B cell (primary cell): Measurements from ENCODE around the gene TECR. TPM values are rescaled to one million over a fixed set of nuclear protein-coding genes. Genes with fewer than 3 reads are reported as not detected.

Experiments used
- ATAC-seq: fragments of 200-7000 bp; cut with Tn5 transposase; one replicate; pipeline ENCODE4 v1.10.0; 2021; ENCODE audit warnings: low read depth, mild to moderate bottlenecking, moderate number of reproducible peaks, moderate library complexity
- CTCF ChIA-PET: fragments of 350-600 bp; sonication (Branson Sonifier 250); formaldehyde crosslinking; loops from one replicate; lab custom pipeline; 2021; ENCODE audit warnings: antibody characterized with exemption, inconsistent platforms; lab: Charles Lee
- POLR2A ChIA-PET: fragments of 350-600 bp; sonication (Branson Sonifier 250); formaldehyde crosslinking; loops from one replicate; lab custom pipeline; 2021; ENCODE audit warnings: antibody characterized with exemption; lab: Charles Lee
- DNase-seq: peaks from one replicate; pipeline ENCODE4 v3.0.0; 2013
- H2AFZ ChIP-seq: 2 replicates; pipeline ENCODE4 v1.6.1; 2012; ENCODE audit warnings: mild to moderate bottlenecking, low read depth, low read length; ENCODE audit not compliant: insufficient read depth, poor library complexity, severe bottlenecking
- H3K27ac ChIP-seq, 2 donors: 1 replicate in 1 of 2; 2 replicates in 1 of 2; pipeline ENCODE4 v1.5.1; 2012 to 2013; ENCODE audit warnings: low read length in 2 of 2, mild to moderate bottlenecking in 2 of 2, moderate library complexity in 1 of 2
- H3K27me3 ChIP-seq, 4 experiments: fragments of 200-600 bp in 1 of 4; sonication (generic) in 1 of 4; replicated peaks in 1 of 4; 1 replicate in 2 of 4; 2 replicates in 2 of 4; pipeline versions ENCODE4 v1.6.1 to v1.7.0; 2013 to 2016; ENCODE audit warnings: low read length in 3 of 4, mild to moderate bottlenecking in 2 of 4, mixed read lengths in 1 of 4, moderate library complexity in 1 of 4; ENCODE audit not compliant: insufficient read depth in 4 of 4, control insufficient read depth in 3 of 4; ENCODE audit errors: control extremely low read depth in 1 of 4
- H3K36me3 ChIP-seq, 2 experiments: replicated peaks in 1 of 2; 1 replicate in 1 of 2; 2 replicates in 1 of 2; pipeline versions ENCODE4 v1.6.1 to v1.7.1; 2013; ENCODE audit warnings: low read length in 1 of 2; ENCODE audit not compliant: insufficient read depth in 2 of 2, control insufficient read depth in 1 of 2; ENCODE audit errors: control extremely low read depth in 1 of 2, extremely low read depth in 1 of 2
- H3K4me1 ChIP-seq, 2 donors: fragments of 200-600 bp in 1 of 2; sonication (generic) in 1 of 2; 1 replicate in 1 of 2; 2 replicates in 1 of 2; pipeline versions ENCODE4 v1.5.1 to v1.6.1; 2013 to 2017; ENCODE audit warnings: low read length in 2 of 2; ENCODE audit not compliant: control insufficient read depth in 2 of 2, insufficient read depth in 2 of 2
- H3K4me2 ChIP-seq: replicated peaks from 2 replicates; pipeline ENCODE3; 2012; ENCODE audit warnings: mild to moderate bottlenecking, low read depth, low read length; ENCODE audit not compliant: poor library complexity, severe bottlenecking
- H3K4me3 ChIP-seq, 5 experiments: fragments of 200-600 bp in 1 of 5; sonication (generic) in 1 of 5; 1 replicate in 3 of 5; 2 replicates in 2 of 5; pipeline versions ENCODE4 v1.5.1 to v1.7.0; 2011 to 2016; ENCODE audit warnings: low read length in 4 of 5, mild to moderate bottlenecking in 4 of 5, low read depth in 2 of 5, control low read depth in 1 of 5, moderate library complexity in 1 of 5; ENCODE audit not compliant: insufficient read depth in 1 of 5; ENCODE audit errors: control extremely low read depth in 1 of 5, extremely low read depth in 1 of 5
- H3K79me2 ChIP-seq: fragments of 200-600 bp; sonication (generic); one replicate; pipeline ENCODE4 v1.6.0; 2016; ENCODE audit warnings: low read length; ENCODE audit not compliant: control insufficient read depth, insufficient read depth
- H3K9ac ChIP-seq: fragments of 200-600 bp; sonication (generic); 2 replicates; pipeline ENCODE4 v1.6.1; 2017; ENCODE audit warnings: mild to moderate bottlenecking, low read length, moderate library complexity
- H3K9me3 ChIP-seq, 3 donors: one replicate each; pipeline versions ENCODE4 v1.6.1 to v1.7.1; 2013; ENCODE audit warnings: low read length in 2 of 3; ENCODE audit not compliant: control insufficient read depth in 2 of 3, insufficient read depth in 1 of 3; ENCODE audit errors: control extremely low read depth in 1 of 3
- H4K20me1 ChIP-seq: 2 replicates; pipeline ENCODE4 v1.6.0; 2012; ENCODE audit warnings: mild to moderate bottlenecking, low read length; ENCODE audit not compliant: insufficient read depth, control insufficient read depth, poor library complexity, severe bottlenecking
- H3K27ac Mint-ChIP-seq: one replicate; pipeline ENCODE4 v1.8.0; 2021; ENCODE audit warnings: mixed read lengths
- H3K27me3 Mint-ChIP-seq: one replicate; pipeline ENCODE4 v1.8.0; 2021; ENCODE audit warnings: mixed read lengths
- H3K4me1 Mint-ChIP-seq: one replicate; pipeline ENCODE4 v1.8.0; 2021; ENCODE audit warnings: mixed read lengths
- H3K4me3 Mint-ChIP-seq: one replicate; pipeline ENCODE4 v1.8.0; 2021; ENCODE audit warnings: mixed read lengths
- H3K9me3 Mint-ChIP-seq: one replicate; pipeline ENCODE4 v1.8.0; 2022; ENCODE audit warnings: mixed read lengths; ENCODE audit not compliant: insufficient read depth
- CTCF ChIP-seq: fragments of 200-600 bp; IDR thresholded peaks from one replicate; pipeline ENCODE4 v1.8.0; 2022; ENCODE audit warnings: antibody characterized with exemption, mild to moderate bottlenecking
- EZH2 ChIP-seq: IDR thresholded peaks from 2 replicates; pipeline ENCODE4 v1.6.1; 2012; ENCODE audit warnings: borderline replicate concordance, low read depth, mild to moderate bottlenecking, moderate library complexity, low read length; ENCODE audit not compliant: insufficient read depth, poor library complexity, severe bottlenecking
- WGBS: methylation state at CpG from one replicate; pipeline ENCODE4 v1.1.5; 2013; ENCODE audit warnings: missing lambda C conversion rate; ENCODE audit not compliant: insufficient coverage; 5-methylcytosine and 5-hydroxymethylcytosine counted together
- intact Hi-C: fragments of 100-400 bp; cut with micrococcal nuclease; formaldehyde crosslinking; loops from one replicate; pipeline ENCODE4 v1.10.0; 2022
- polyA plus RNA-seq: library from polyadenylated mRNA; depleted of rRNA; stranded (reverse); fragments of >200 nt; gene quantifications from 2 replicates; pipeline ENCODE4 v1.2.3, GENCODE V29; 2012
- total RNA-seq, 2 donors: library from RNA; stranded (reverse); fragments of 120-200 nt in 1 of 2; gene quantifications; 1 replicate in 1 of 2; 2 replicates in 1 of 2; pipeline versions ENCODE4 v1.2.3 to v1.2.4, GENCODE V29; 2013 to 2022

TECR gene
- total and polyA plus RNA-seq, 2 donors (not counting 1 experiment from before 2014, with no cell fraction given) = 68.9 to 129 TPM

DNA sequence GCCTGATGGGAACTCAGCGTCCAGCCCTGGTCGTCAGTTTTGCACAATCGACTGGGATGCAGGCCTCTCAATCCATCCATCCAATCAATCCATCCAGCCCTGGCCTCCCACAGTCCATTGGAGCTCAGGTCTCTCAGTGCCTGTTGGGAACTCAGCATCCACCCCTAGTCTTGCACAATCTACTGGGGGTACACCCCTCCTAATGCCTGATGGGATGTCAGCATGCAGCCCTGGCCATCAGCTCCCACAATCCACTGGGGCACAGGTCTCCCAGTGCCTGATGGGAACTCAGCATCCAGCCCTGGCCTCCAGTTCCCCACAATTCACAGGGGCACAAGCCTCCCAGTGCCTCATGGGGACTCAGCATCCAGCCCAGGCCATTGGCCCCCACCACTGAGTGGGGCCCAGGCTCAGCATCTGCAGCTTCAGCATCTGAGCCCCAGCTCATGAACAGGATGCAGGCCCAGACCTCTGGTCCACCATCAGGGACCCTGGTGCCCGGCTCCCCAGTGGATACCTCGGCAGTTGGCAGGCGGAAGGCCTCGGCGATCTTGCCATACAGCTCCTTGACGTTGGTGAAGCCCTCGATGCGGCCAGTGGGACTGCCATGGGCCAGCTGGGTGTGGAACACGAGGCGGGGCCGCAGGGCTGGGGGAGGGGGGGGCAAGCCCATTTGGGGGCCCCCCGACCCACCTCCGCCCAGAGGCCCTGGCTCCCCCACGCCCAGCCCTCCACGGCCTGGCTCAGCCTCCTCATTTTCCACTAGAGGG, 47.0 kb upstream of the TECR start:
- POLR2A ChIA-PET = no interaction called here
- Histone ChIP-seq H3K4me1 (peaks cover 6 to 9% of the 10 kb centered on the region in 2 donors), H3K4me2 (no peak overlapping the region), H3K9ac (no peak overlapping the region), H3K4me3 (no peak overlapping the region), H4K20me1 (no peaks in the 10 kb centered on the region), H3K79me2 (no peaks in the 10 kb centered on the region), H2AFZ (no peak overlapping the region), H3K36me3 (no peaks in the 10 kb centered on the region), H3K27me3 (no peaks in the 10 kb centered on the region), H3K9me3 (no peaks in the 10 kb centered on the region), H3K27ac (no peak overlapping the region)
- ATAC-seq (no peak), DNase-seq (no peak)
- TF ChIP-seq EZH2 (no peak), CTCF (no peak)
- Mint-ChIP-seq H3K9me3 (no peaks in the 10 kb centered on the region), H3K4me1 (no peaks in the 10 kb centered on the region), H3K4me3 (no peak overlapping the region), H3K27me3 (no peaks in the 10 kb centered on the region), H3K27ac (no peak overlapping the region)
- intact Hi-C loops = no loop called here
- CTCF ChIA-PET = interaction anchor here (0.8 kb wide), 1 partner anchor 10 kb away, joined by 4 read pairs; no protein-coding TSS in a partner anchor
- 98% methylated on average over 9 of the region's 18 CpGs for WGBS
